ENCODE results near the gene GRIP1.

GRCh38 chr12:66461331-66461730 is 217.5 kb downstream of the GRIP1 start:
- TF ChIP-seq EZH2 (IDR thresholded peaks at IDR 0.05; ENCODE audit: borderline replicate concordance, low read depth, low read length, severe bottlenecking): no peak
- TF ChIP-seq, protein P1, sequence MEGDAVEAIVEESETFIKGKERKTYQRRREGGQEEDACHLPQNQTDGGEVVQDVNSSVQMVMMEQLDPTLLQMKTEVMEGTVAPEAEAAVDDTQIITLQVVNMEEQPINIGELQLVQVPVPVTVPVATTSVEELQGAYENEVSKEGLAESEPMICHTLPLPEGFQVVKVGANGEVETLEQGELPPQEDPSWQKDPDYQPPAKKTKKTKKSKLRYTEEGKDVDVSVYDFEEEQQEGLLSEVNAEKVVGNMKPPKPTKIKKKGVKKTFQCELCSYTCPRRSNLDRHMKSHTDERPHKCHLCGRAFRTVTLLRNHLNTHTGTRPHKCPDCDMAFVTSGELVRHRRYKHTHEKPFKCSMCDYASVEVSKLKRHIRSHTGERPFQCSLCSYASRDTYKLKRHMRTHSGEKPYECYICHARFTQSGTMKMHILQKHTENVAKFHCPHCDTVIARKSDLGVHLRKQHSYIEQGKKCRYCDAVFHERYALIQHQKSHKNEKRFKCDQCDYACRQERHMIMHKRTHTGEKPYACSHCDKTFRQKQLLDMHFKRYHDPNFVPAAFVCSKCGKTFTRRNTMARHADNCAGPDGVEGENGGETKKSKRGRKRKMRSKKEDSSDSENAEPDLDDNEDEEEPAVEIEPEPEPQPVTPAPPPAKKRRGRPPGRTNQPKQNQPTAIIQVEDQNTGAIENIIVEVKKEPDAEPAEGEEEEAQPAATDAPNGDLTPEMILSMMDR (IDR thresholded peaks at IDR 0.05; ENCODE audit: borderline replicate concordance, extremely low read depth, low read length, poor library complexity, severe bottlenecking): no peak

All from DND-41 (cell line).